ENCODE results near the gene GADD45B.

Gene GADD45B

GRCh38 chr19:2507109-2507508 lies 31.2 kb downstream of the GADD45B start (continued):
- TF ChIP-seq KLF17 (tag by site-specific recombination; IDR thresholded peaks at IDR 0.05) (peak; percentile 87), ZNF335 (tag by site-specific recombination; conservative IDR thresholded peaks at IDR 0.05) (peak; percentile 78), ATF2 (tag by site-specific recombination; IDR thresholded peaks at IDR 0.05; ENCODE audit: low read depth) (0 out of 2 replicates have a peak, but pooled peaks have one; percentile 54), ZNF302 (tag by site-specific recombination; IDR thresholded peaks at IDR 0.05; ENCODE audit: low read depth) (no peak), ZBTB26 (tag by site-specific recombination; optimal IDR thresholded peaks at IDR 0.05) (no peak), ZNF341 (tag by site-specific recombination; IDR thresholded peaks at IDR 0.05; ENCODE audit: low read depth) (peak; percentile 11; the same call in 1 of the 2 replicates), PRDM10 (tag by site-specific recombination; IDR thresholded peaks at IDR 0.05) (peak; percentile 94), GLIS1 (tag by site-specific recombination; IDR thresholded peaks at IDR 0.05) (no peak), ZEB2 (tag by site-specific recombination; IDR thresholded peaks at IDR 0.05) (peak; percentile 81; the same call in 1 of the 2 replicates), ZNF626 (tag by site-specific recombination; IDR thresholded peaks at IDR 0.05) (no peak), FEZF1 (tag by site-specific recombination; IDR thresholded peaks at IDR 0.05) (peak; percentile 90), ZNF600 (tag by site-specific recombination; IDR thresholded peaks at IDR 0.05) (peak; percentile 91), ZFP69B (tag by site-specific recombination; IDR thresholded peaks at IDR 0.05) (0 out of 2 replicates have a peak, but pooled peaks have one; percentile 21), OSR2 (tag by site-specific recombination; IDR thresholded peaks at IDR 0.05) (peak; percentile 88)

- CTCF ChIA-PET: interaction anchor here (0.6 kb wide), 2 partner anchors 107 to 1151 kb away, joined by 3 to 4 read pairs; no protein-coding TSS in a partner anchor
- no peak for TF ChIP-seq ZNF112 (tag by site-specific recombination; IDR thresholded peaks at IDR 0.05)
- TF ChIP-seq PRDM2 (tag by site-specific recombination; IDR thresholded peaks at IDR 0.05; ENCODE audit: borderline replicate concordance): no peak
- TF ChIP-seq ZNF280D (tag by site-specific recombination; IDR thresholded peaks at IDR 0.05): 0 out of 2 replicates have a peak, but pooled peaks have one; percentile 54
- peak; percentile 99 for TF ChIP-seq ZNF146 (tag by site-specific recombination; IDR thresholded peaks at IDR 0.05)
- TF ChIP-seq ZSCAN16 (tag by site-specific recombination; IDR thresholded peaks at IDR 0.05): no peak
Measured at GRCh38 chr19:2509096-2509495, 33.2 kb downstream of the GADD45B start.

More at GRCh38 chr19:2509096-2509495, 33.2 kb downstream of the GADD45B start:
- Histone ChIP-seq H3K4me3 (ENCODE audit: low read depth, low read length) (no peak overlapping the region), H3K36me3 (ENCODE audit: control insufficient read depth in 2 of 2, insufficient read depth in 1 of 2, low read length in 2 of 2) (no peaks in the 10 kb centered on the region), H3K4me1 (ENCODE audit: control insufficient read depth, insufficient read depth, low read length) (peaks cover 3% of the 10 kb centered on the region; the same call in 1 of the 2 replicates), H3K27ac (ENCODE audit: extremely low read depth, low read depth, low read length) (no peak overlapping the region), H3K9me3 (ENCODE audit: control insufficient read depth, insufficient read depth, low read depth, low read length) (no peaks in the 10 kb centered on the region)
- POLR2A ChIA-PET: interaction anchor here (4.8 kb wide), 1 partner anchor 32 kb away, joined by 50 read pairs; the partner anchor contains the start of gene GADD45B

Measured in HEK293 (cell line).